ENCODE data around the gene PAX8. TPM values are rescaled to one million over a fixed set of nuclear protein-coding genes. Genes with fewer than 3 reads are reported as not detected.

Gene PAX8
- total RNA-seq, 8 experiments from 2014 or later = 0.27 to 10.1 (median 3.5) TPM

GRCh38 chr2:113237604-113238160, 41.0 kb downstream of the PAX8 start:
- Histone ChIP-seq H3K4me1 (replicated peaks in 1 of 2) (peaks cover 7 to 16% of the 10 kb centered on the region in 2 donors), H3K27ac (no peak overlapping the region), H3K4me3 (no peak overlapping the region)
- WGBS, 10 experiments = 58 to 100% (median 94%) methylated on average over 2 to 5 of the region's 9 CpGs; no CpG with 5 or more reads in 2 of the 10 experiments
- ATAC-seq (replicated peaks in 6 of 8) = no peak
- in situ Hi-C loops (cut with MboI; ENCODE audit: low pct_unique_long_range_greater_than_20kb in 2 of 9, low sequenced_read_pairs in 9 of 9, unreplicated experiment in 9 of 9) = loop anchor here in 1 of 9 experiments (25.0 kb wide), 1 partner anchor 125 kb away; no protein-coding TSS in a partner anchor

GRCh38 chr2:113236367-113237159, 42.2 kb downstream of the PAX8 start:
- in situ Hi-C loops (cut with MboI; ENCODE audit: low pct_unique_long_range_greater_than_20kb in 2 of 9, low sequenced_read_pairs in 9 of 9, unreplicated experiment in 9 of 9) = loop anchor here in 1 of 9 experiments (25.0 kb wide), 1 partner anchor 126 kb away; no protein-coding TSS in a partner anchor
- ATAC-seq (replicated peaks in 6 of 8) = no peak
- peak overlapping the region in 3 of 5 donors; percentile 5 to 79 (median 17) for H3K4me3 ChIP-seq
- H3K27ac ChIP-seq = no peak overlapping the region
- peaks cover 12 to 21% of the 10 kb centered on the region in 2 donors for H3K4me1 ChIP-seq (replicated peaks in 1 of 2)
- 37 to 100% (median 100%) methylated on average over 1 to 5 of the region's 38 CpGs; no CpG with 5 or more reads in 5 of the 10 experiments for WGBS, 10 experiments

- 47 to 85% (median 50%) methylated on average over 2 to 4 of the region's 74 CpGs; no CpG with 5 or more reads in 7 of the 10 experiments for WGBS, 10 experiments
- in situ Hi-C loops (cut with MboI; ENCODE audit: low pct_unique_long_range_greater_than_20kb in 2 of 9, low sequenced_read_pairs in 9 of 9, unreplicated experiment in 9 of 9) = loop anchor here in 1 of 9 experiments (25.0 kb wide), 1 partner anchor 127 kb away; no protein-coding TSS in a partner anchor
- H3K27ac ChIP-seq = peak overlapping the region; percentile 44 to 59
- ATAC-seq (replicated peaks in 6 of 8) = peak; percentile 32 to 94 (median 88)
- peak overlapping the region in 4 of 5 donors; percentile 54 to 92 (median 71) for H3K4me3 ChIP-seq
- H3K4me1 ChIP-seq (replicated peaks in 1 of 2) = peaks cover 10 to 16% of the 10 kb centered on the region in 2 donors
Observed at GRCh38 chr2:113235347-113236226, 43.1 kb downstream of the PAX8 start.

GRCh38 chr2:113234721-113235346, 43.9 kb downstream of the PAX8 start:
- 31 to 96% (median 63%) methylated on average over 5 to 8 of the region's 16 CpGs; no CpG with 5 or more reads in 5 of the 10 experiments for WGBS, 10 experiments
- Histone ChIP-seq H3K4me3 (peak overlapping the region in 4 of 5 donors; percentile 54 to 92 (median 71)), H3K27ac (no peak overlapping the region), H3K4me1 (replicated peaks in 1 of 2) (peaks cover 9 to 11% of the 10 kb centered on the region in 2 donors)
- in situ Hi-C loops (cut with MboI; ENCODE audit: low pct_unique_long_range_greater_than_20kb in 2 of 9, low sequenced_read_pairs in 9 of 9, unreplicated experiment in 9 of 9) = loop anchor here in 1 of 9 experiments (25.0 kb wide), 1 partner anchor 127 kb away; no protein-coding TSS in a partner anchor
- peak in 3 of 8 experiments; percentile 15 to 20 (median 15) for ATAC-seq (replicated peaks in 6 of 8)

GRCh38 chr2:113233593-113234550, 44.8 kb downstream of the PAX8 start:
- 80 to 100% (median 98%) methylated on average over 1 to 5 of the region's 9 CpGs; no CpG with 5 or more reads in 4 of the 10 experiments for WGBS, 10 experiments
- in situ Hi-C loops (cut with MboI; ENCODE audit: low pct_unique_long_range_greater_than_20kb in 2 of 9, low sequenced_read_pairs in 9 of 9, unreplicated experiment in 9 of 9) = loop anchor here in 1 of 9 experiments (25.0 kb wide), 1 partner anchor 128 kb away; no protein-coding TSS in a partner anchor
- no peak overlapping the region for H3K27ac ChIP-seq
- peak in 3 of 8 experiments; percentile 5 to 50 (median 7) for ATAC-seq (replicated peaks in 6 of 8)
- peaks cover 9 to 11% of the 10 kb centered on the region in 2 donors for H3K4me1 ChIP-seq (replicated peaks in 1 of 2)
- H3K4me3 ChIP-seq = no peak overlapping the region

DNA sequence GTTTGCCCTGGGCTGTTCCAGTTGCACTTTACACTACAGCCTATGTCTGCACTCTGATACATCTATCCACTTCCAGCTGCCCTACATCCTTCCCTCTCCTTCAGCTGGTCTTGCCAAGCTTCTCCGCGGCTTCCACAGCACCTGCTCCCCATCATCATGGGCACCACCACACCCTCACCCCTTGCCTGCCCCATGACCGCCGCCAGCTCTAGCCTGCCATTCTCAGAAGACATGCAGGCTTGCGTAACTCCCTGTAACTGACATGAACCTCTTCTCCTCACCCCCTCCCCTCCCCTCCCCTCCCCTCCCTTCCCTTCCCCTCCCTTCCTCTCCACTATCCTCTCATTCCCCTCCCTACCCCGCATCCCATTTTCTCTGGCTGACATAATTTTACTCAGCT, 46.0 kb downstream of the PAX8 start:
- no peak overlapping the region for H3K4me3 ChIP-seq
- H3K27ac ChIP-seq = no peak overlapping the region
- H3K4me1 ChIP-seq (replicated peaks in 1 of 2) = peaks cover 9 to 11% of the 10 kb centered on the region in 2 donors
- WGBS, 10 experiments = 60 to 100% methylated on average over 1 to 3 of the region's 6 CpGs; no CpG with 5 or more reads in 8 of the 10 experiments
- ATAC-seq (replicated peaks in 6 of 8) = peak in 5 of 8 experiments; percentile 38 to 54 (median 46)
- in situ Hi-C loops (cut with MboI; ENCODE audit: low pct_unique_long_range_greater_than_20kb in 2 of 9, low sequenced_read_pairs in 9 of 9, unreplicated experiment in 9 of 9) = loop anchor here in 1 of 9 experiments (25.0 kb wide), 1 partner anchor 130 kb away; no protein-coding TSS in a partner anchor

DNA sequence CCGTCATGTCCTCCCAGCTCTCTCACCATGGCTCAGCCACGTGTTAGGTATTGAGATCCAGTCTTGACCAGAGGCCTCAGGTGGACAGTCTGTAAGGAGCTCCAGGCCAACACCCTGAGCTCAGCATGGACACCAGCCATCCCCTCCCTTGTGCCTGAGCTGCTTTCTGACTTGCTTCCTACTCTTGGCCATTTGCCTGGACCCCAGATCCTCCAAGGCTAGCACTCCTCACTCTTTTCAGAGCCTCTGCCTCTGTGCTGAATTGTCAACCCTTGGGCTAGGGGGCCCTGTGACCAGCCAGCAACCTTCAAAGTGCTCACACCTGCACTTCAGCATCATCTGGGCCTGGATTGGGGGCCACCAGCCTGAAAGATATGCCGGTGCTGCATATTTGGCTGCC, 46.6 kb downstream of the PAX8 start:
- 80 to 100% (median 92%) methylated on average over 1 of the region's 3 CpGs; no CpG with 5 or more reads in 4 of the 10 experiments for WGBS, 10 experiments
- Histone ChIP-seq H3K27ac (no peak overlapping the region), H3K4me3 (no peak overlapping the region), H3K4me1 (replicated peaks in 1 of 2) (peaks cover 9 to 11% of the 10 kb centered on the region in 2 donors)
- in situ Hi-C loops (cut with MboI; ENCODE audit: low pct_unique_long_range_greater_than_20kb in 2 of 9, low sequenced_read_pairs in 9 of 9, unreplicated experiment in 9 of 9) = loop anchor here in 1 of 9 experiments (25.0 kb wide), 1 partner anchor 130 kb away; no protein-coding TSS in a partner anchor
- no peak for ATAC-seq (replicated peaks in 6 of 8)

- Histone ChIP-seq H3K4me3 (no peak overlapping the region), H3K27ac (no peak overlapping the region), H3K4me1 (replicated peaks in 1 of 2) (peaks cover 12 to 13% of the 10 kb centered on the region in 2 donors)
- no peak for ATAC-seq (replicated peaks in 6 of 8)
- WGBS, 10 experiments = 33 to 100% (median 89%) methylated on average over 1 to 3 of the region's 3 CpGs; no CpG with 5 or more reads in 5 of the 10 experiments
- in situ Hi-C loops (cut with MboI; ENCODE audit: low pct_unique_long_range_greater_than_20kb in 2 of 9, low sequenced_read_pairs in 9 of 9, unreplicated experiment in 9 of 9) = loop anchor here in 1 of 9 experiments (25.0 kb wide), 1 partner anchor 131 kb away; no protein-coding TSS in a partner anchor
Observed at GRCh38 chr2:113231064-113231463, 47.7 kb downstream of the PAX8 start.

- WGBS, 10 experiments = 59 to 100% (median 87%) methylated on average over 2 to 5 of the region's 6 CpGs; no CpG with 5 or more reads in 1 of the 10 experiments
- Histone ChIP-seq H3K4me1 (replicated peaks in 1 of 2) (peaks cover 16 to 17% of the 10 kb centered on the region in 2 donors), H3K27ac (no peak overlapping the region), H3K4me3 (no peak overlapping the region)
- no peak for ATAC-seq (replicated peaks in 6 of 8)
- in situ Hi-C loops (cut with MboI; ENCODE audit: low pct_unique_long_range_greater_than_20kb in 2 of 9, low sequenced_read_pairs in 9 of 9, unreplicated experiment in 9 of 9) = loop anchor here in 1 of 9 experiments (25.0 kb wide), 1 partner anchor 132 kb away; no protein-coding TSS in a partner anchor
Observed at GRCh38 chr2:113230531-113230930, 48.2 kb downstream of the PAX8 start.

DNA sequence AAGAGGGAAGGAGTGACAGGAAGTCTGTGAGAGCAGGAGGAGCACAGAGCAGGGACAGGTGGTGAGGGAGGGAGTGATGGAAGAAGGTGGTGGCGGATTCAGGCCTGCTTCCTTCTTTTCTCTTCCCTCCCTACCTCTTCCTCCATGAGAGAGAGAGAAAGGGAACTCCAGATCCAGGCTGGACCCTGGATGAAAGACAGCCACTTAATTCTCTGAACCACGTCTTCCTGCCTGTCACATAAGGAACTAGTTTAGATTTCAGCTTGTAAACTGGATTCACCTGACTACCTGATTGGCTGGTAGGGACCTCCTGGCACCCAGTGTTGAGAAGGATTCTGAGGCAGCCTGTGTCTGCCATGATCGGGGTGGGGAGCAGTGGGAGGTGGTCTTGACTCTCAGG, 48.9 kb downstream of the PAX8 start:
- H3K4me3 ChIP-seq = no peak overlapping the region
- in situ Hi-C loops (cut with MboI; ENCODE audit: low pct_unique_long_range_greater_than_20kb in 2 of 9, low sequenced_read_pairs in 9 of 9, unreplicated experiment in 9 of 9) = loop anchor here in 1 of 9 experiments (25.0 kb wide), 1 partner anchor 133 kb away; no protein-coding TSS in a partner anchor
- ATAC-seq (replicated peaks in 6 of 8) = no peak
- no peak overlapping the region for H3K27ac ChIP-seq
- peaks cover 21 to 24% of the 10 kb centered on the region in 2 donors for H3K4me1 ChIP-seq (replicated peaks in 1 of 2)
- 53 to 100% (median 60%) methylated on average over 1 to 2 of the region's 3 CpGs; no CpG with 5 or more reads in 7 of the 10 experiments for WGBS, 10 experiments
